Vagina (tissue), 2 donors: ENCODE results near the gene GRK1. TPM values are rescaled to one million over a fixed set of nuclear protein-coding genes. Genes with fewer than 3 reads are reported as not detected.

Experiments
- DNase-seq, 2 donors: peaks; one replicate each; pipeline ENCODE4 v3.0.0-alpha.2; 2017; ENCODE audit errors: extremely low spot score in 2 of 2
- H3K27ac ChIP-seq: fragments of 200-600 bp; sonication (generic); one replicate; pipeline ENCODE4 v1.5.1; 2019
- H3K27me3 ChIP-seq: fragments of 200-600 bp; sonication (generic); one replicate; pipeline ENCODE4 v1.5.1; 2019
- H3K36me3 ChIP-seq, 2 donors: fragments of 200-600 bp; sonication (generic); one replicate each; pipeline ENCODE4 v1.5.1; 2017 to 2019
- H3K4me1 ChIP-seq: fragments of 200-600 bp; sonication (generic); one replicate; pipeline ENCODE4 v1.5.1; 2019
- H3K4me3 ChIP-seq, 2 donors: fragments of 200-600 bp; sonication (generic); 1 replicate in 1 of 2; 2 replicates in 1 of 2; pipeline ENCODE4 v1.5.1; 2016 to 2019
- H3K9me3 ChIP-seq: fragments of 200-600 bp; sonication (generic); one replicate; pipeline ENCODE4 v1.5.1; 2019
- POLR2A ChIP-seq, 2 donors: fragments of 450-650 bp; IDR thresholded peaks; one replicate each; pipeline ENCODE4 v1.6.1; 2017; ENCODE audit warnings: antibody characterized with exemption in 2 of 2, mild to moderate bottlenecking in 2 of 2, moderate library complexity in 2 of 2
- POLR2AphosphoS5 ChIP-seq, 2 donors: sonication (generic); formaldehyde crosslinking; IDR thresholded peaks; one replicate each; pipeline ENCODE4 v1.9.0; 2017; ENCODE audit warnings: antibody characterized with exemption in 2 of 2, mild to moderate bottlenecking in 2 of 2, low read depth in 1 of 2; ENCODE audit not compliant: insufficient read depth in 1 of 2
- intact Hi-C: fragments of 100-400 bp; cut with DNase I; formaldehyde crosslinking; loops from one replicate; pipeline ENCODE4 v1.15.1; 2023
- total RNA-seq: library from RNA; depleted of rRNA; stranded (reverse); fragments of >200 nt; gene quantifications from one replicate; pipeline ENCODE4 v1.2.3, GENCODE V29; 2016
- TF ChIP-seq, protein P1 (sequence below), 3 experiments: fragments of 450-650 bp in 2 of 3; fragments of 200-600 bp in 1 of 3; sonication (generic) in 1 of 3; IDR thresholded peaks; one replicate each; pipeline ENCODE4 v1.5.1; 2017 to 2019; ENCODE audit warnings: antibody characterized with exemption in 3 of 3, mild to moderate bottlenecking in 2 of 3, moderate library complexity in 2 of 3

GRK1 gene
- total RNA-seq, 1 donor from 2014 or later, result not detected

DNA sequence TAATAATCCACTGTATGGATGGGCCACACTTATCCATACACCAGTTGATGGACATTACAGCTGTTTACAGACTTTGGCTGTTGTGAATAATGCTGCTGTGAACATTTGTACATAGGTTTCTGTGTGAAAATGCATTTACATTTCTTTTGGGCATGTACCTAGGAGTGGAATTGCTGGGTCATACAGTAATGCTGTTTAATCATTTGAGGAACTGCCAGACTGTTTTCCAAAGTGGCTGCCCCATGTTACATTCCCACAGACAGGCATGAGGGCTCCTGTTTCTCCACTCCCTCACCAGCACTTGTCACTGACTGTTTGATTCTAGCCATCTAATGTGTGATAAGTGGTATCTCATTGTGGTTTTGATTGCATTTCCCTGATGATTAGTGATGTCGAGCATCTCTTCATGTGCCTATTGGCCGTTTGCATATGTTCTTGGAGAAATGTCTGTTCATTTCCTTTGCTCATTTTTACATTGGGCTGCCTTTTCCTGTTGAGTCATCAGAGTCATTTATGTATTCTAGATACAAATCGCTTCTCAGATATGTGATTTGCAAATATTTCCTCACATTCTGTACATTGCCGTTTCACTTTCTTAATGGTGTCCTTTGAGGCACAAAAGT is 104.8 kb downstream of the GRK1 start:
- H3K27ac ChIP-seq, result no peak overlapping the region
- intact Hi-C loops, result no loop called here
- TF ChIP-seq POLR2A (IDR thresholded peaks at IDR 0.05) (no peak), POLR2AphosphoS5 (IDR thresholded peaks at IDR 0.05; ENCODE audit: insufficient read depth in 1 of 2, low read depth in 1 of 2) (no peak)
- TF ChIP-seq, protein P1, sequence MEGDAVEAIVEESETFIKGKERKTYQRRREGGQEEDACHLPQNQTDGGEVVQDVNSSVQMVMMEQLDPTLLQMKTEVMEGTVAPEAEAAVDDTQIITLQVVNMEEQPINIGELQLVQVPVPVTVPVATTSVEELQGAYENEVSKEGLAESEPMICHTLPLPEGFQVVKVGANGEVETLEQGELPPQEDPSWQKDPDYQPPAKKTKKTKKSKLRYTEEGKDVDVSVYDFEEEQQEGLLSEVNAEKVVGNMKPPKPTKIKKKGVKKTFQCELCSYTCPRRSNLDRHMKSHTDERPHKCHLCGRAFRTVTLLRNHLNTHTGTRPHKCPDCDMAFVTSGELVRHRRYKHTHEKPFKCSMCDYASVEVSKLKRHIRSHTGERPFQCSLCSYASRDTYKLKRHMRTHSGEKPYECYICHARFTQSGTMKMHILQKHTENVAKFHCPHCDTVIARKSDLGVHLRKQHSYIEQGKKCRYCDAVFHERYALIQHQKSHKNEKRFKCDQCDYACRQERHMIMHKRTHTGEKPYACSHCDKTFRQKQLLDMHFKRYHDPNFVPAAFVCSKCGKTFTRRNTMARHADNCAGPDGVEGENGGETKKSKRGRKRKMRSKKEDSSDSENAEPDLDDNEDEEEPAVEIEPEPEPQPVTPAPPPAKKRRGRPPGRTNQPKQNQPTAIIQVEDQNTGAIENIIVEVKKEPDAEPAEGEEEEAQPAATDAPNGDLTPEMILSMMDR (IDR thresholded peaks at IDR 0.05), result no peak

DNA sequence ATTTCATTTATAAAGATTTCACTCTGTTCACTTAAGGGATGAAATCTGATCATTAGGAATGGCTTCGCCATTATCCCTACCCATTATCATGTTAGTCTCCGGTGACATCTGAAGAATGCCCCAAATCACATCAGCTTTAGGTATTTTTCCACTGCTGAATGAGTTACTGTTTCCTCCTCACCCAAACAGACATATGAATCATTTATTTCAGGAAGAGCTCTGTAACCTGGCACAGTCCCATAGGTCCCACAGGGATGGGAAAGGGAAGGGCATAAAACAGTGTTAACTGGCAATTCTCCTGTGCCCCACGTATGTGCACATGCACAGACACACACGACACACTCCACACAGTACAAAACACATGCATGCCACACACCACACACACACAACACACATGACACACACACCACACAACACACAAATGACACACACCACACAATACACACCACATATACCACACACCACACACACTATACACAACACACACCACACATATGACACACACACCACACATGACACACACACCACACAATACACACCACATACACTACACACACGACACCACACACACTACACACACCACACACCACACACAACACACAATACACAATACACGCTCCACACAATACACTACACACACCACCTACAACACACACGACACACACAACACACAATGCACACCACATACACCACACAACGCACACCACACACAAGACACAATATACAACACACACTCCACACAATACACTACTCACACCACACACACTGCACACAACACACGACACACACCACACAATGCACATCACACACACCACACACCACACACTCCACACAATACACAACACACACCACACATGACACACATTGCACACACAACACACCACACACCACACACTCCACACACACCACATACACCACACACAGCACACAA is 107.4 kb downstream of the GRK1 start:
- DNase-seq, result no peak
- Histone ChIP-seq H3K27ac (no peak overlapping the region), H3K27me3 (no peaks in the 10 kb centered on the region), H3K36me3 (no peaks in the 10 kb centered on the region), H3K9me3 (no peaks in the 10 kb centered on the region), H3K4me1 (no peaks in the 10 kb centered on the region), H3K4me3 (no peak overlapping the region)
- TF ChIP-seq, protein P1 (IDR thresholded peaks at IDR 0.05), result no peak
- no peak for TF ChIP-seq POLR2A (IDR thresholded peaks at IDR 0.05)
- no peak for TF ChIP-seq POLR2AphosphoS5 (IDR thresholded peaks at IDR 0.05; ENCODE audit: insufficient read depth in 1 of 2, low read depth in 1 of 2)
- intact Hi-C loops, result no loop called here

More for the DNA sequence above, 104.8 kb downstream of the GRK1 start:
- Histone ChIP-seq H3K4me1 (no peaks in the 10 kb centered on the region), H3K4me3 (no peak overlapping the region), H3K27me3 (no peaks in the 10 kb centered on the region), H3K36me3 (peaks cover 0 to 7% of the 10 kb centered on the region in 2 donors), H3K9me3 (no peaks in the 10 kb centered on the region)
- DNase-seq, result no peak

DNA sequence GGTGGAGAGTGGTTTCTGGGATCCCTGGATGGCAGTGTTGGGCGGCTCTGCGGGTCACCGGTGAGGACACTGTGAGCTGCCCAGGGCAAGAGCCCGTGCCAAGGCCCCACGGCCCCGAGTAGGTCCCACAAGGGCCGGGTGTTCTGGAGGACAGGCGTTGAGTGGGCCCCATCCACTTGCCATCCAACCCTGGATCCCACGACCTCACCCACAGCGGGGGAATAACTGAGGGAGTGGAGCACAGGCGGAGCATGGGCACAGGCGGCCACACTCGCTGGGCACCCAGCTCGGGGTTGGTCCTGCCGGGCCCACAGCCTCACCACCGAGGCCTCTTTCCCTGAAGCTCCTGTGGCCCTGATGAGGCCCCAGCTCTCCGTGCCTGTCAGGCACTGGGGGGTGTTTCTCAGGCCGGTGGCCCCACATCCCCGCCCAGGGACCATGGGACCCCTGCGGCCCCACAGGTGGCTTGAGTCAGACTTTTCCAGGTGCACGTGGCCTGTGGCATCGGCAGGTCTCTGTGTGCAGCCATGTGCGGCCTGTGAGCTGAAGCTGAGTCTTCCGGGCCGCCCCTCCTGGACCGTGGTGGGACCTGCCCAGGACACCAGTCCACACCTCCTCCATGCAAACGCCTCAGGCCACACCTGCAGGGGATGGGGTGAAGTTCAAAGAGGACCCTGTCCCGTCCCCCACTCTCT is 108.6 kb downstream of the GRK1 start:
- DNase-seq, result no peak
- no peaks in the 10 kb centered on the region for H3K27me3 ChIP-seq

DNA sequence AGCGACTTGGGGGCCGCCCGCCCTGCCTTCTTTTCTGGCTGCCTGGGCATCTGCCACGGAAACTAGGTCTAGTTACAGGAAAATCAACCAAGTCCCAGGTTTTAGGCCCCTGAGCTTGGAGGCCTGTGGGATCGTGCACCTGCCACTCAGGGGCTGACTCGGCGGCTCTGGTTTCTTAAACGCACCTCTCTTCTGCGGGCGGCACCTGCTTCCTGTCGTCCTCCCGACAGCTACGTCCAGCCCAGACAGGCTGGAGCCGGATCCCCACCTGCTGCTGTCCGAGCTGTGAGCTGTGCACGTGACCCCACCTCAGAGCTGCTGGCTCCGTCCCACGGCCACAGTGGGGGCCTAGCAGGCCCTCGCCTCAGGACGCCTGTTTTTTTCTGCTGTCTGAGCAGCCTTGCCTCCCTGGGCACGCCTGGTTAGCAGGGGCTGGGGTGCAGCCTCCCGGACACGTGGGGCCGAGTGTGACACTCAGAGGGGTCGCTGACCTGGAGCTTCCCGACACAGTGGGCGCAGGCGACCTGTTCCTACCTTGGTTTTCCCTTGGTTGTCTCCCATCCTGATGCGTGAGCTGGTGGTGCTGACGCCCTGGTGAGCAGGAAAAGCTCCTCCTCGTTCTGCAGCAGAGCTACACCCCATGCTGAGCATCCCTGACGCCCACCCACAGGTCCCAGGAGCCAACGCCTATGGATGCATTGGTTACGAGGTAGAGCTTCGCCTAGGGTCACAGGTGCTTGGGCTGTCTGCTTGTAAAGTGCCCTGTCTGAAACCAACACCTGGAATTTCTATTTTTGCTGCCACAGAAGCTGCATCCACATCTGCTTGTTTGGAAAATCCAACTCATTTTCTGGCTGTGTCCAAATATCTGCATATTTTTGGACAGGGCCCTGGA is 109.5 kb downstream of the GRK1 start:
- Histone ChIP-seq H3K9me3 (no peaks in the 10 kb centered on the region), H3K4me1 (no peaks in the 10 kb centered on the region), H3K4me3 (no peak overlapping the region), H3K27me3 (no peaks in the 10 kb centered on the region), H3K36me3 (no peaks in the 10 kb centered on the region), H3K27ac (no peak overlapping the region)
- TF ChIP-seq, protein P1 (IDR thresholded peaks at IDR 0.05), result no peak
- TF ChIP-seq POLR2A (IDR thresholded peaks at IDR 0.05), result no peak
- no peak for TF ChIP-seq POLR2AphosphoS5 (IDR thresholded peaks at IDR 0.05; ENCODE audit: insufficient read depth in 1 of 2, low read depth in 1 of 2)
- intact Hi-C loops, result no loop called here
- no peak for DNase-seq

More for the DNA sequence above, 108.6 kb downstream of the GRK1 start:
- TF ChIP-seq POLR2A (IDR thresholded peaks at IDR 0.05) (no peak), POLR2AphosphoS5 (IDR thresholded peaks at IDR 0.05; ENCODE audit: insufficient read depth in 1 of 2, low read depth in 1 of 2) (no peak)
- TF ChIP-seq, protein P1 (IDR thresholded peaks at IDR 0.05), result no peak
- no peaks in the 10 kb centered on the region for H3K4me1 ChIP-seq
- H3K36me3 ChIP-seq, result no peaks in the 10 kb centered on the region
- no peak overlapping the region for H3K4me3 ChIP-seq
- no peak overlapping the region for H3K27ac ChIP-seq
- H3K9me3 ChIP-seq, result no peaks in the 10 kb centered on the region
- intact Hi-C loops, result no loop called here
